HepG2 (cell line): Measurements from ENCODE around the gene ZBTB44. TPM values are rescaled to one million over a fixed set of nuclear protein-coding genes. Genes with fewer than 3 reads are reported as not detected.

Source experiments
- AHR ChIP-seq: IDR thresholded peaks from 2 replicates; pipeline ENCODE4 v1.6.1; 2018; ENCODE audit warnings: missing genetic modification reagents, missing compliant biosample characterization
- ATF5 ChIP-seq: sonication (generic); formaldehyde crosslinking; IDR thresholded peaks from 2 replicates; pipeline ENCODE4 v1.4.0; 2020; ENCODE audit warnings: mild to moderate bottlenecking, low read depth, missing genetic modification reagents
- FOXA1 ChIP-seq, 2 experiments: fragments of 450-650 bp in 1 of 2; sonication (generic) in 1 of 2; formaldehyde crosslinking in 1 of 2; IDR thresholded peaks; 2 replicates each; pipeline versions ENCODE4 v1.4.0 to v1.6.1; 2016 to 2020; ENCODE audit warnings: missing genetic modification reagents in 1 of 2
- GPN1 ChIP-seq: sonication (generic); formaldehyde crosslinking; IDR thresholded peaks from 2 replicates; pipeline ENCODE4 v1.5.1; 2020; ENCODE audit warnings: missing genetic modification reagents, borderline replicate concordance
- HIC2 ChIP-seq: sonication (generic); formaldehyde crosslinking; IDR thresholded peaks from 2 replicates; pipeline ENCODE4 v1.9.0; 2022; ENCODE audit warnings: low read depth, missing genetic modification reagents
- HOXA7 ChIP-seq: sonication (generic); formaldehyde crosslinking; IDR thresholded peaks from 2 replicates; pipeline ENCODE4 v1.8.1; 2022; ENCODE audit warnings: mild to moderate bottlenecking, missing genetic modification reagents, moderate library complexity
- IRX3 ChIP-seq: sonication (generic); formaldehyde crosslinking; IDR thresholded peaks from 2 replicates; pipeline ENCODE4 v1.8.1; 2023; ENCODE audit warnings: mild to moderate bottlenecking, low read depth, missing genetic modification reagents, borderline replicate concordance
- NCOA1 ChIP-seq: sonication (generic); formaldehyde crosslinking; IDR thresholded peaks from 2 replicates; pipeline ENCODE4 v1.9.0; 2021; ENCODE audit warnings: missing genetic modification reagents
- NFE2L2 ChIP-seq: fragments of 150-350 bp; IDR thresholded peaks from 2 replicates; pipeline ENCODE4 v1.6.1; 2014; ENCODE audit warnings: low read length
- PHF5A ChIP-seq: IDR thresholded peaks from one replicate; pipeline ENCODE4 v1.6.1; 2018; ENCODE audit warnings: low read depth, missing genetic modification reagents; ENCODE audit not compliant: unreplicated experiment
- RORA ChIP-seq: sonication (generic); formaldehyde crosslinking; IDR thresholded peaks from 2 replicates; pipeline ENCODE4 v1.5.0; 2020; ENCODE audit warnings: mild to moderate bottlenecking, missing genetic modification reagents, moderate library complexity
- STAT6 ChIP-seq: sonication (generic); formaldehyde crosslinking; IDR thresholded peaks from 2 replicates; pipeline ENCODE4 v1.4.0; 2020; ENCODE audit warnings: missing genetic modification reagents, mild to moderate bottlenecking, borderline replicate concordance
- ZIK1 ChIP-seq: sonication (generic); formaldehyde crosslinking; IDR thresholded peaks from 2 replicates; pipeline ENCODE4 v1.5.0; 2020; ENCODE audit warnings: mild to moderate bottlenecking, low read depth, missing genetic modification reagents, borderline replicate concordance
- ZNF788 ChIP-seq: sonication (generic); formaldehyde crosslinking; IDR thresholded peaks from 2 replicates; pipeline ENCODE4 v1.5.0; 2020; ENCODE audit warnings: mild to moderate bottlenecking, missing genetic modification reagents, borderline replicate concordance
- polyA plus RNA-seq, 8 experiments: library from polyadenylated mRNA; depleted of rRNA in 3 of 8; stranded (reverse) in 7 of 8; unstranded in 1 of 8; fragments of >200 nt; fragmentation: Illumina TruSeq in 4 of 8; extraction: Trizol in 4 of 8; gene quantifications; 2 replicates each; pipeline versions ENCODE4 v1.2.1 to v1.2.3, GENCODE V29; 2011 to 2016; ENCODE audit warnings: low read depth in 4 of 8, missing spikeins in 1 of 8, mixed read lengths in 1 of 8; ENCODE audit not compliant: insufficient read depth in 1 of 8
- total RNA-seq, 5 experiments: library from RNA; depleted of rRNA; stranded (reverse); fragments of >200 nt; fragmentation: Illumina TruSeq; extraction: Trizol; gene quantifications; 2 replicates each; pipeline ENCODE4 v1.2.3, GENCODE V29; 2016; ENCODE audit warnings: low read depth in 1 of 5
- TF ChIP-seq, protein P1 (sequence below): sonication (generic); formaldehyde crosslinking; IDR thresholded peaks from 2 replicates; pipeline ENCODE4 v1.4.0; 2020; ENCODE audit warnings: missing genetic modification reagents
- TF ChIP-seq, protein P2 (sequence below): sonication (generic); formaldehyde crosslinking; conservative IDR thresholded peaks from 2 replicates; pipeline ENCODE4 v1.4.0; 2020; ENCODE audit warnings: mild to moderate bottlenecking, missing genetic modification reagents, moderate library complexity
- TF ChIP-seq, protein P3 (sequence below): sonication (generic); formaldehyde crosslinking; IDR thresholded peaks from 2 replicates; pipeline ENCODE4 v1.9.0; 2021; ENCODE audit warnings: missing genetic modification reagents, mild to moderate bottlenecking, borderline replicate concordance

Gene ZBTB44
- total and polyA plus RNA-seq, 2 of the 13 experiments (the other 11 are each of a cell fraction or from before 2014, with no cell fraction given) = 22.8 to 23.6 TPM

DNA sequence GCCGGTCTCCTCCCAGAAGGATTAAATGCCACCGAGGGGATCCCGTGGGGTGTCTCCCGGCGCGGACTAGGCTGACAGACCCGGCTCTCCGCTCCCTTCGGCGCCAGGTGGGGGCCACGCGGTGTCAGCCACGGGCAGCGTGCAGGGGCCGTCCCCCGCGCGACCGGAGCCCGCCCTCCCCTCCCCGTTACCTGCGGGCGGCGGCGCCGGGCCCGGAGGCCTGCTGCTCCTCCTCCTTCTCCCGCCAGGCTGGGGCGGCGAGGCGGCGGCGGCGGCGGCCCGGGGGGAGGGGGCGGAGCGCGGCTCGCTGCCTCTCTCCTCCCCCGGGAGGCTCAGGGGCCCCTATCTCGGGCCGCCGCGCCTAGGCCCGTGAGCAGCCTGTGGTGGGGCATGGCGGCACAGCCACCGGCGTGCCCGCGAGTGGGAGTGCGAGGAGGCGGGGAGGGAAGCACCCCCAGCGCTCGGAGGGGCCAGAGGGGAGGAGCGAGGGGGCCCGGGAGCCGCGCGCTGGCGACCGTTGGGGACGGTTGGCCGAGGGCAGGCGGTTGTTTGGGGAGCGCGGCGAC is 450 bp downstream of the ZBTB44 start (continued):
- peak; percentile 40; the same call in 1 of the 2 replicates for TF ChIP-seq IRX3
- TF ChIP-seq, protein P1, sequence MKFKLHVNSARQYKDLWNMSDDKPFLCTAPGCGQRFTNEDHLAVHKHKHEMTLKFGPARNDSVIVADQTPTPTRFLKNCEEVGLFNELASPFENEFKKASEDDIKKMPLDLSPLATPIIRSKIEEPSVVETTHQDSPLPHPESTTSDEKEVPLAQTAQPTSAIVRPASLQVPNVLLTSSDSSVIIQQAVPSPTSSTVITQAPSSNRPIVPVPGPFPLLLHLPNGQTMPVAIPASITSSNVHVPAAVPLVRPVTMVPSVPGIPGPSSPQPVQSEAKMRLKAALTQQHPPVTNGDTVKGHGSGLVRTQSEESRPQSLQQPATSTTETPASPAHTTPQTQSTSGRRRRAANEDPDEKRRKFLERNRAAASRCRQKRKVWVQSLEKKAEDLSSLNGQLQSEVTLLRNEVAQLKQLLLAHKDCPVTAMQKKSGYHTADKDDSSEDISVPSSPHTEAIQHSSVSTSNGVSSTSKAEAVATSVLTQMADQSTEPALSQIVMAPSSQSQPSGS (CRISPR knock-in tag) = no peak
- TF ChIP-seq, protein P2, sequence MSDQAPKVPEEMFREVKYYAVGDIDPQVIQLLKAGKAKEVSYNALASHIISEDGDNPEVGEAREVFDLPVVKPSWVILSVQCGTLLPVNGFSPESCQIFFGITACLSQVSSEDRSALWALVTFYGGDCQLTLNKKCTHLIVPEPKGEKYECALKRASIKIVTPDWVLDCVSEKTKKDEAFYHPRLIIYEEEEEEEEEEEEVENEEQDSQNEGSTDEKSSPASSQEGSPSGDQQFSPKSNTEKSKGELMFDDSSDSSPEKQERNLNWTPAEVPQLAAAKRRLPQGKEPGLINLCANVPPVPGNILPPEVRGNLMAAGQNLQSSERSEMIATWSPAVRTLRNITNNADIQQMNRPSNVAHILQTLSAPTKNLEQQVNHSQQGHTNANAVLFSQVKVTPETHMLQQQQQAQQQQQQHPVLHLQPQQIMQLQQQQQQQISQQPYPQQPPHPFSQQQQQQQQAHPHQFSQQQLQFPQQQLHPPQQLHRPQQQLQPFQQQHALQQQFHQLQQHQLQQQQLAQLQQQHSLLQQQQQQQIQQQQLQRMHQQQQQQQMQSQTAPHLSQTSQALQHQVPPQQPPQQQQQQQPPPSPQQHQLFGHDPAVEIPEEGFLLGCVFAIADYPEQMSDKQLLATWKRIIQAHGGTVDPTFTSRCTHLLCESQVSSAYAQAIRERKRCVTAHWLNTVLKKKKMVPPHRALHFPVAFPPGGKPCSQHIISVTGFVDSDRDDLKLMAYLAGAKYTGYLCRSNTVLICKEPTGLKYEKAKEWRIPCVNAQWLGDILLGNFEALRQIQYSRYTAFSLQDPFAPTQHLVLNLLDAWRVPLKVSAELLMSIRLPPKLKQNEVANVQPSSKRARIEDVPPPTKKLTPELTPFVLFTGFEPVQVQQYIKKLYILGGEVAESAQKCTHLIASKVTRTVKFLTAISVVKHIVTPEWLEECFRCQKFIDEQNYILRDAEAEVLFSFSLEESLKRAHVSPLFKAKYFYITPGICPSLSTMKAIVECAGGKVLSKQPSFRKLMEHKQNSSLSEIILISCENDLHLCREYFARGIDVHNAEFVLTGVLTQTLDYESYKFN (CRISPR knock-in tag) = no peak
- no peak for TF ChIP-seq PHF5A (CRISPR knock-in tag)
- 0 out of 2 replicates have a peak, but pooled peaks have one; percentile 22 for TF ChIP-seq ZNF788 (CRISPR knock-in tag)
- TF ChIP-seq ATF5 (CRISPR knock-in tag) = no peak
- 0 out of 2 replicates have a peak, but pooled peaks have one; percentile 50 for TF ChIP-seq ZIK1 (CRISPR knock-in tag)
- no peak for TF ChIP-seq GPN1 (CRISPR knock-in tag)
- no peak for TF ChIP-seq STAT6 (CRISPR knock-in tag)
- TF ChIP-seq AHR (CRISPR knock-in tag) = no peak
- TF ChIP-seq RORA (CRISPR knock-in tag) = no peak
- TF ChIP-seq NCOA1 = no peak
- TF ChIP-seq, protein P3, sequence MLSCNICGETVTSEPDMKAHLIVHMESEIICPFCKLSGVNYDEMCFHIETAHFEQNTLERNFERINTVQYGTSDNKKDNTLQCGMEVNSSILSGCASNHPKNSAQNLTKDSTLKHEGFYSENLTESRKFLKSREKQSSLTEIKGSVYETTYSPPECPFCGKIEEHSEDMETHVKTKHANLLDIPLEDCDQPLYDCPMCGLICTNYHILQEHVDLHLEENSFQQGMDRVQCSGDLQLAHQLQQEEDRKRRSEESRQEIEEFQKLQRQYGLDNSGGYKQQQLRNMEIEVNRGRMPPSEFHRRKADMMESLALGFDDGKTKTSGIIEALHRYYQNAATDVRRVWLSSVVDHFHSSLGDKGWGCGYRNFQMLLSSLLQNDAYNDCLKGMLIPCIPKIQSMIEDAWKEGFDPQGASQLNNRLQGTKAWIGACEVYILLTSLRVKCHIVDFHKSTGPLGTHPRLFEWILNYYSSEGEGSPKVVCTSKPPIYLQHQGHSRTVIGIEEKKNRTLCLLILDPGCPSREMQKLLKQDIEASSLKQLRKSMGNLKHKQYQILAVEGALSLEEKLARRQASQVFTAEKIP (CRISPR knock-in tag) = no peak
- no peak for TF ChIP-seq NFE2L2
- no peak for TF ChIP-seq HIC2 (CRISPR knock-in tag)
- no peak for TF ChIP-seq HOXA7 (CRISPR knock-in tag)
- no peak for TF ChIP-seq FOXA1 (IDR thresholded peaks at IDR 0.05)
- no peak for TF ChIP-seq FOXA1 (CRISPR knock-in tag; IDR thresholded peaks at IDR 0.05)
